Mesothelial cell of epicardium (in vitro differentiated cells): ENCODE measurements around the gene ZC2HC1C. TPM values are rescaled to one million over a fixed set of nuclear protein-coding genes. Genes with fewer than 3 reads are reported as not detected.

Source experiments
- DNase-seq, 2 experiments: peaks; one replicate each; pipeline ENCODE4 v3.0.0; 2021; ENCODE audit warnings: low spot score in 2 of 2; ENCODE audit not compliant: unreplicated experiment in 2 of 2
- H3K27ac Mint-ChIP-seq: 2 replicates; pipeline ENCODE4 v1.8.0; 2021; ENCODE audit warnings: mixed read lengths
- H3K27me3 Mint-ChIP-seq: 2 replicates; pipeline ENCODE4 v1.8.0; 2021; ENCODE audit warnings: low read depth, mixed read lengths
- H3K36me3 Mint-ChIP-seq: 2 replicates; pipeline ENCODE4 v1.8.0; 2021; ENCODE audit warnings: mixed read lengths
- H3K4me1 Mint-ChIP-seq: 2 replicates; pipeline ENCODE4 v1.8.0; 2021; ENCODE audit warnings: mixed read lengths
- H3K4me3 Mint-ChIP-seq: 2 replicates; pipeline ENCODE4 v1.8.0; 2021; ENCODE audit warnings: mild to moderate bottlenecking, moderate library complexity, mixed read lengths
- H3K9me3 Mint-ChIP-seq: 2 replicates; pipeline ENCODE4 v1.8.0; 2021; ENCODE audit warnings: mixed read lengths
- total RNA-seq: library from RNA; stranded (reverse); gene quantifications from 3 replicates; pipeline ENCODE4 v1.2.1, GENCODE V29; 2021
- TF ChIP-seq, protein P1 (sequence below): fragments of 200-600 bp; sonication (generic); IDR thresholded peaks from one replicate; pipeline ENCODE4 v1.5.0; 2021; ENCODE audit warnings: antibody characterized with exemption; ENCODE audit not compliant: unreplicated experiment

The ZC2HC1C gene
- total RNA-seq, 1 donor from 2014 or later = 2.3 TPM

- Mint-ChIP-seq H3K27me3 (no peaks in the 10 kb centered on the region), H3K4me1 (no peaks in the 10 kb centered on the region), H3K4me3 (no peak overlapping the region), H3K27ac (no peak overlapping the region), H3K9me3 (no peaks in the 10 kb centered on the region), H3K36me3 (peaks cover 43% of the 10 kb centered on the region)
- TF ChIP-seq, protein P1, sequence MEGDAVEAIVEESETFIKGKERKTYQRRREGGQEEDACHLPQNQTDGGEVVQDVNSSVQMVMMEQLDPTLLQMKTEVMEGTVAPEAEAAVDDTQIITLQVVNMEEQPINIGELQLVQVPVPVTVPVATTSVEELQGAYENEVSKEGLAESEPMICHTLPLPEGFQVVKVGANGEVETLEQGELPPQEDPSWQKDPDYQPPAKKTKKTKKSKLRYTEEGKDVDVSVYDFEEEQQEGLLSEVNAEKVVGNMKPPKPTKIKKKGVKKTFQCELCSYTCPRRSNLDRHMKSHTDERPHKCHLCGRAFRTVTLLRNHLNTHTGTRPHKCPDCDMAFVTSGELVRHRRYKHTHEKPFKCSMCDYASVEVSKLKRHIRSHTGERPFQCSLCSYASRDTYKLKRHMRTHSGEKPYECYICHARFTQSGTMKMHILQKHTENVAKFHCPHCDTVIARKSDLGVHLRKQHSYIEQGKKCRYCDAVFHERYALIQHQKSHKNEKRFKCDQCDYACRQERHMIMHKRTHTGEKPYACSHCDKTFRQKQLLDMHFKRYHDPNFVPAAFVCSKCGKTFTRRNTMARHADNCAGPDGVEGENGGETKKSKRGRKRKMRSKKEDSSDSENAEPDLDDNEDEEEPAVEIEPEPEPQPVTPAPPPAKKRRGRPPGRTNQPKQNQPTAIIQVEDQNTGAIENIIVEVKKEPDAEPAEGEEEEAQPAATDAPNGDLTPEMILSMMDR = no peak
- no peak for DNase-seq
Observed at GRCh38 chr14:75094896-75095295, 25.5 kb downstream of the ZC2HC1C start.

- H3K4me3 Mint-ChIP-seq = no peak overlapping the region
- H3K27ac Mint-ChIP-seq = no peak overlapping the region
- H3K9me3 Mint-ChIP-seq = no peaks in the 10 kb centered on the region
- no peaks in the 10 kb centered on the region for H3K27me3 Mint-ChIP-seq
- no peaks in the 10 kb centered on the region for H3K4me1 Mint-ChIP-seq
- DNase-seq = no peak
- H3K36me3 Mint-ChIP-seq = peaks cover 44% of the 10 kb centered on the region
- TF ChIP-seq, protein P1 = no peak
Observed at GRCh38 chr14:75095690-75096089, 26.2 kb downstream of the ZC2HC1C start.

- Mint-ChIP-seq H3K27me3 (no peaks in the 10 kb centered on the region), H3K4me1 (no peaks in the 10 kb centered on the region), H3K27ac (no peak overlapping the region), H3K4me3 (no peak overlapping the region), H3K36me3 (peaks cover 42% of the 10 kb centered on the region), H3K9me3 (no peaks in the 10 kb centered on the region)
- DNase-seq = no peak
- TF ChIP-seq, protein P1 = no peak
Observed at GRCh38 chr14:75096959-75097358, 27.5 kb downstream of the ZC2HC1C start.

- Mint-ChIP-seq H3K27me3 (no peaks in the 10 kb centered on the region), H3K9me3 (no peaks in the 10 kb centered on the region), H3K4me3 (no peak overlapping the region), H3K36me3 (peaks cover 44% of the 10 kb centered on the region), H3K27ac (no peak overlapping the region), H3K4me1 (no peaks in the 10 kb centered on the region)
- TF ChIP-seq, protein P1 = no peak
- no peak for DNase-seq
Observed at GRCh38 chr14:75098212-75098611, 28.8 kb downstream of the ZC2HC1C start.

DNA sequence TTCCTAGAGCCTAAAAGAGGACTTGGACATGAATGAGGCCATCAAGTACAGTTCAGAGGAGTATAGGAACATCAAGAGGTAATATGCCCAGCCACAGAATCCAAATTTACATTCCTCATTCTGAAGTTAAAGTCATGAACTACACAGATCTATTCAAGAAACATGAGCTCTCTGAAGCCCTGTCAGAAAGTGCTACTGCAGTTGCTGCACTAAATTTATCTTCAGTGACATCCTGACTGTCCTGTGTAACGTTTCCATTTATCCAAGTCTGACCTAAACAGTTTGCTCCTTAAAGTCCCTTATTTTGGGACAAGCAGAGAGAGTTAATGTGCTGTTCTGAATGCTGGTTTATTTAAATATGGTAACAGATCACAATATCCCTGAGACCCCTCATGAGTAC, 29.2 kb downstream of the ZC2HC1C start:
- DNase-seq = no peak
- Mint-ChIP-seq H3K27me3 (no peaks in the 10 kb centered on the region), H3K27ac (no peak overlapping the region), H3K9me3 (no peaks in the 10 kb centered on the region), H3K36me3 (peaks cover 46% of the 10 kb centered on the region), H3K4me3 (no peak overlapping the region), H3K4me1 (no peaks in the 10 kb centered on the region)
- TF ChIP-seq, protein P1 = no peak

DNA sequence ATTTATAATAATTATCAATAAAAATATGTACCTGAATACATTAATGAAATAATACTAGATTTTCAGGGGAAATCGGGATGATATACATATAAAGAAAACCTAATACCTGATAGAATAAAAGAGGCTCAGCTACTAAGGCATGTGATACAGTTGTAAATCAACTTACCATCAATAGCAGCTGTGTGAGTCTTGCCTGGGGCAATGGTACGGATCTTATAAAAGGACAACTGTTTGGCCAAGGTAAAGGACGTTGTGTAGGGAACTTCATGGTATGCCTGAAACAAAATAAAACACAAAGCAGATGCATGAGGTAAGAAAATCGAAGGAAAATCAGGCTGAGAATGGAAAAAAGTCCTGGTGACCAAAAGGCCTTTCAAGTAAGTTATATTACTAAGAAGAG, 32.0 kb downstream of the ZC2HC1C start:
- no peak overlapping the region for H3K4me3 Mint-ChIP-seq
- peaks cover 56% of the 10 kb centered on the region for H3K36me3 Mint-ChIP-seq
- no peaks in the 10 kb centered on the region for H3K27me3 Mint-ChIP-seq
- DNase-seq = no peak
- no peaks in the 10 kb centered on the region for H3K9me3 Mint-ChIP-seq
- TF ChIP-seq, protein P1 = no peak
- H3K4me1 Mint-ChIP-seq = no peaks in the 10 kb centered on the region
- no peak overlapping the region for H3K27ac Mint-ChIP-seq
